Measurements from ENCODE around the gene PARK7.

Gene PARK7

GRCh38 chr1:8016210-8016894, 54.8 kb downstream of the PARK7 start:
- no peak for DNase-seq (ENCODE audit: low read depth, low spot score)
- H3K27ac ChIP-seq (ENCODE audit: low read length): no peak overlapping the region
- no peaks in the 10 kb centered on the region for H3K27me3 ChIP-seq (ENCODE audit: control insufficient read depth, insufficient read depth, low read length)
- WGBS (ENCODE audit: insufficient coverage, insufficient read length): no CpG with 5 or more reads among the region's 4 CpGs
- H3K4me1 ChIP-seq (ENCODE audit: control insufficient read depth, insufficient read depth, low read length): peaks cover 4% of the 10 kb centered on the region; the same call in 1 of the 2 replicates
- no peak overlapping the region for H3K4me3 ChIP-seq (ENCODE audit: low read length)
- peaks cover 15% of the 10 kb centered on the region; the same call in 1 of the 2 replicates for H3K36me3 ChIP-seq (ENCODE audit: control insufficient read depth, insufficient read depth, low read length)
- H3K9me3 ChIP-seq (ENCODE audit: control insufficient read depth, insufficient read depth, low read length): no peaks in the 10 kb centered on the region

GRCh38 chr1:8016895-8017241, 55.4 kb downstream of the PARK7 start:
- no peak overlapping the region for H3K4me3 ChIP-seq (ENCODE audit: low read length)
- H3K27me3 ChIP-seq (ENCODE audit: control insufficient read depth, insufficient read depth, low read length): no peaks in the 10 kb centered on the region
- no peak overlapping the region for H3K27ac ChIP-seq (ENCODE audit: low read length)
- no peak for DNase-seq (ENCODE audit: low read depth, low spot score)
- H3K4me1 ChIP-seq (ENCODE audit: control insufficient read depth, insufficient read depth, low read length): peaks cover 4% of the 10 kb centered on the region; the same call in 1 of the 2 replicates
- peaks cover 15% of the 10 kb centered on the region; the same call in 1 of the 2 replicates for H3K36me3 ChIP-seq (ENCODE audit: control insufficient read depth, insufficient read depth, low read length)
- no peaks in the 10 kb centered on the region for H3K9me3 ChIP-seq (ENCODE audit: control insufficient read depth, insufficient read depth, low read length)

GRCh38 chr1:8017495-8018197, 56.1 kb downstream of the PARK7 start:
- no peak overlapping the region for H3K27ac ChIP-seq (ENCODE audit: low read length)

GRCh38 chr1:8018492-8019228, 57.1 kb downstream of the PARK7 start:
- DNase-seq (ENCODE audit: low read depth, low spot score): no peak
- H3K9me3 ChIP-seq (ENCODE audit: control insufficient read depth, insufficient read depth, low read length): no peaks in the 10 kb centered on the region
- no peak overlapping the region for H3K27ac ChIP-seq (ENCODE audit: low read length)
- H3K4me3 ChIP-seq (ENCODE audit: low read length): no peak overlapping the region
- H3K36me3 ChIP-seq (ENCODE audit: control insufficient read depth, insufficient read depth, low read length): peaks cover 5% of the 10 kb centered on the region; the same call in 1 of the 2 replicates
- no CpG with 5 or more reads among the region's 3 CpGs for WGBS (ENCODE audit: insufficient coverage, insufficient read length)
- no peaks in the 10 kb centered on the region for H3K27me3 ChIP-seq (ENCODE audit: control insufficient read depth, insufficient read depth, low read length)
- H3K4me1 ChIP-seq (ENCODE audit: control insufficient read depth, insufficient read depth, low read length): peaks cover 4% of the 10 kb centered on the region; the same call in 1 of the 2 replicates

More at GRCh38 chr1:8017495-8018197, 56.1 kb downstream of the PARK7 start:
- peaks cover 4% of the 10 kb centered on the region; the same call in 1 of the 2 replicates for H3K4me1 ChIP-seq (ENCODE audit: control insufficient read depth, insufficient read depth, low read length)
- peaks cover 12% of the 10 kb centered on the region; the same call in 1 of the 2 replicates for H3K36me3 ChIP-seq (ENCODE audit: control insufficient read depth, insufficient read depth, low read length)
- DNase-seq (ENCODE audit: low read depth, low spot score): no peak
- WGBS (ENCODE audit: insufficient coverage, insufficient read length): no CpG with 5 or more reads among the region's 5 CpGs
- no peak overlapping the region for H3K4me3 ChIP-seq (ENCODE audit: low read length)
- no peaks in the 10 kb centered on the region for H3K9me3 ChIP-seq (ENCODE audit: control insufficient read depth, insufficient read depth, low read length)
- no peaks in the 10 kb centered on the region for H3K27me3 ChIP-seq (ENCODE audit: control insufficient read depth, insufficient read depth, low read length)

- no peak overlapping the region for H3K27ac ChIP-seq (ENCODE audit: low read length)
- H3K4me1 ChIP-seq (ENCODE audit: control insufficient read depth, insufficient read depth, low read length): peaks cover 4% of the 10 kb centered on the region; the same call in 1 of the 2 replicates
- WGBS (ENCODE audit: insufficient coverage, insufficient read length): 100% methylated on average over 3 of the region's 5 CpGs
- H3K4me3 ChIP-seq (ENCODE audit: low read length): no peak overlapping the region
- DNase-seq (ENCODE audit: low read depth, low spot score): no peak
- peaks cover 3% of the 10 kb centered on the region; the same call in 1 of the 2 replicates for H3K36me3 ChIP-seq (ENCODE audit: control insufficient read depth, insufficient read depth, low read length)
- no peaks in the 10 kb centered on the region for H3K9me3 ChIP-seq (ENCODE audit: control insufficient read depth, insufficient read depth, low read length)
- no peaks in the 10 kb centered on the region for H3K27me3 ChIP-seq (ENCODE audit: control insufficient read depth, insufficient read depth, low read length)
Observed at GRCh38 chr1:8019229-8019620, 57.7 kb downstream of the PARK7 start.

GRCh38 chr1:8020032-8020431, 58.5 kb downstream of the PARK7 start:
- no peak for DNase-seq (ENCODE audit: low read depth, low spot score)
- no peaks in the 10 kb centered on the region for H3K36me3 ChIP-seq (ENCODE audit: control insufficient read depth, insufficient read depth, low read length)
- H3K4me3 ChIP-seq (ENCODE audit: low read length): no peak overlapping the region
- H3K9me3 ChIP-seq (ENCODE audit: control insufficient read depth, insufficient read depth, low read length): no peaks in the 10 kb centered on the region
- H3K4me1 ChIP-seq (ENCODE audit: control insufficient read depth, insufficient read depth, low read length): peaks cover 4% of the 10 kb centered on the region; the same call in 1 of the 2 replicates
- no peaks in the 10 kb centered on the region for H3K27me3 ChIP-seq (ENCODE audit: control insufficient read depth, insufficient read depth, low read length)
- no peak overlapping the region for H3K27ac ChIP-seq (ENCODE audit: low read length)

GRCh38 chr1:8021676-8022266, 60.3 kb downstream of the PARK7 start:
- Histone ChIP-seq H3K36me3 (ENCODE audit: control insufficient read depth, insufficient read depth, low read length) (no peaks in the 10 kb centered on the region; the same call in 1 of the 2 replicates), H3K4me1 (ENCODE audit: control insufficient read depth, insufficient read depth, low read length) (peaks cover 4% of the 10 kb centered on the region; the same call in 1 of the 2 replicates)
- no CpG with 5 or more reads among the region's 6 CpGs for WGBS (ENCODE audit: insufficient coverage, insufficient read length)

GRCh38 chr1:8022395-8023286, 61.1 kb downstream of the PARK7 start:
- no peak overlapping the region for H3K4me3 ChIP-seq (ENCODE audit: low read length)
- H3K27ac ChIP-seq (ENCODE audit: low read length): no peak overlapping the region
- peaks cover 8% of the 10 kb centered on the region; the same call in 1 of the 2 replicates for H3K4me1 ChIP-seq (ENCODE audit: control insufficient read depth, insufficient read depth, low read length)
- H3K36me3 ChIP-seq (ENCODE audit: control insufficient read depth, insufficient read depth, low read length): no peaks in the 10 kb centered on the region; the same call in 1 of the 2 replicates
- WGBS (ENCODE audit: insufficient coverage, insufficient read length): no CpG with 5 or more reads among the region's 3 CpGs
- H3K27me3 ChIP-seq (ENCODE audit: control insufficient read depth, insufficient read depth, low read length): no peaks in the 10 kb centered on the region; the same call in 1 of the 2 replicates
- no peaks in the 10 kb centered on the region for H3K9me3 ChIP-seq (ENCODE audit: control insufficient read depth, insufficient read depth, low read length)
- DNase-seq (ENCODE audit: low read depth, low spot score): no peak

More at GRCh38 chr1:8021676-8022266, 60.3 kb downstream of the PARK7 start:
- Histone ChIP-seq H3K27me3 (ENCODE audit: control insufficient read depth, insufficient read depth, low read length) (no peaks in the 10 kb centered on the region; the same call in 1 of the 2 replicates), H3K4me3 (ENCODE audit: low read length) (no peak overlapping the region), H3K9me3 (ENCODE audit: control insufficient read depth, insufficient read depth, low read length) (no peaks in the 10 kb centered on the region), H3K27ac (ENCODE audit: low read length) (no peak overlapping the region)
- DNase-seq (ENCODE audit: low read depth, low spot score): no peak

- Histone ChIP-seq H3K36me3 (ENCODE audit: control insufficient read depth, insufficient read depth, low read length) (no peaks in the 10 kb centered on the region; the same call in 1 of the 2 replicates), H3K4me3 (ENCODE audit: low read length) (no peak overlapping the region), H3K4me1 (ENCODE audit: control insufficient read depth, insufficient read depth, low read length) (peaks cover 8% of the 10 kb centered on the region; the same call in 1 of the 2 replicates), H3K27ac (ENCODE audit: low read length) (no peak overlapping the region), H3K9me3 (ENCODE audit: control insufficient read depth, insufficient read depth, low read length) (no peaks in the 10 kb centered on the region), H3K27me3 (ENCODE audit: control insufficient read depth, insufficient read depth, low read length) (no peaks in the 10 kb centered on the region; the same call in 1 of the 2 replicates)
- WGBS (ENCODE audit: insufficient coverage, insufficient read length): no CpG with 5 or more reads among the region's 10 CpGs
- no peak for DNase-seq (ENCODE audit: low read depth, low spot score)
Observed at GRCh38 chr1:8023287-8023994, 61.9 kb downstream of the PARK7 start.

Measured in iPS DF 6.9 (cell line).